Gastroesophageal sphincter (tissue), 3 donors: Measurements from ENCODE around the gene MFF.

Experiments used
- POLR2A ChIP-seq, 2 donors: fragments of 450-650 bp; IDR thresholded peaks; one replicate each; pipeline ENCODE4 v1.6.1; 2017; ENCODE audit warnings: antibody characterized with exemption in 2 of 2, mild to moderate bottlenecking in 2 of 2, moderate library complexity in 1 of 2
- TF ChIP-seq, protein P1 (sequence below), 4 experiments: fragments of 200-600 bp in 2 of 4; fragments of 450-650 bp in 2 of 4; sonication (generic) in 1 of 4; IDR thresholded peaks; one replicate each; pipeline ENCODE4 v1.5.1; 2017 to 2019; ENCODE audit warnings: antibody characterized with exemption in 4 of 4, mild to moderate bottlenecking in 2 of 4, moderate library complexity in 2 of 4

GRCh38 chr2:227376656-227377396, 51.8 kb downstream of the MFF start:
- TF ChIP-seq POLR2A (IDR thresholded peaks at IDR 0.05) = no peak
- TF ChIP-seq, protein P1, sequence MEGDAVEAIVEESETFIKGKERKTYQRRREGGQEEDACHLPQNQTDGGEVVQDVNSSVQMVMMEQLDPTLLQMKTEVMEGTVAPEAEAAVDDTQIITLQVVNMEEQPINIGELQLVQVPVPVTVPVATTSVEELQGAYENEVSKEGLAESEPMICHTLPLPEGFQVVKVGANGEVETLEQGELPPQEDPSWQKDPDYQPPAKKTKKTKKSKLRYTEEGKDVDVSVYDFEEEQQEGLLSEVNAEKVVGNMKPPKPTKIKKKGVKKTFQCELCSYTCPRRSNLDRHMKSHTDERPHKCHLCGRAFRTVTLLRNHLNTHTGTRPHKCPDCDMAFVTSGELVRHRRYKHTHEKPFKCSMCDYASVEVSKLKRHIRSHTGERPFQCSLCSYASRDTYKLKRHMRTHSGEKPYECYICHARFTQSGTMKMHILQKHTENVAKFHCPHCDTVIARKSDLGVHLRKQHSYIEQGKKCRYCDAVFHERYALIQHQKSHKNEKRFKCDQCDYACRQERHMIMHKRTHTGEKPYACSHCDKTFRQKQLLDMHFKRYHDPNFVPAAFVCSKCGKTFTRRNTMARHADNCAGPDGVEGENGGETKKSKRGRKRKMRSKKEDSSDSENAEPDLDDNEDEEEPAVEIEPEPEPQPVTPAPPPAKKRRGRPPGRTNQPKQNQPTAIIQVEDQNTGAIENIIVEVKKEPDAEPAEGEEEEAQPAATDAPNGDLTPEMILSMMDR (IDR thresholded peaks at IDR 0.05) = no peak
